ENCODE data around the gene BCL6.
"Not testable (repeated sequence)": the region's sequence is repeated elsewhere in the genome, so short reads cannot be mapped to it uniquely, and the experiment has no call there.

BCL6 gene

DNA sequence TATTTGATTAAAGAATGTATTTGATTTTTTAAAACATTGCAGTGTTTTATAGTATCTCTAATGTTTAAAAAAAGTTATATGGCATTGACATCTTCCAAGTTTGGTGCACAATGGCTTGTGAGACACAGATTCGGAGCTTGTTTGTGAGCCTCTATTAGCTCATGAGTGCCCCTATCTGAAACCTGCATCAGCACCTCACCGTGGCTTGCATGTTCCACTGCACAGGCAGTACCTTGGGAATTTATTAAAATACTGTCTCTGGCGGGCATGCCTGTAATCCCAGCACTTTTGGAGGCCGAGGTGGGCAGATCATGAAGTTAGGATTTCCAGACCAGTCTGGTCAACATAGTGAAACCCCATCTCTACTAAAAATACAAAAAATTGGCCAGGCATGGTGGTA lies 36.1 kb downstream of the BCL6 start:
- FAIRE-seq: no peak

DNA sequence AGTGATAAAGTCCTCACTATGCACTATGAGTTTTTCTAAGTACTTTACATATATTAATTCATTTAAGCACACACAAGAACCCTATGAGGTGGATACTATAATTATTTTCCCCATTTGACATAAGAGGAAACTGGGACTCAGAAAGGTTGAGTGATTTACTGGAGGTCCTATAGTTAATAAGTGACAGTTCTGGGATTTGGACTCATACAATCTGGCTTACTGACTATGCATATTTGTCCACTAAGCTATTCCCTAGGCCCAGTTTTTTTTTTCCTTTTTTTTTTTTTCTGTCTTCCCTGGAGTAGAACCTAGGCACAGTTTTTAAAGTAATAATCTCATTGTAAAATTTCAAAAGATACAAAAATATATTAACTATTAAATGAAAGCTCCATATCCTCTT lies 36.6 kb downstream of the BCL6 start:
- no peak for FAIRE-seq

DNA sequence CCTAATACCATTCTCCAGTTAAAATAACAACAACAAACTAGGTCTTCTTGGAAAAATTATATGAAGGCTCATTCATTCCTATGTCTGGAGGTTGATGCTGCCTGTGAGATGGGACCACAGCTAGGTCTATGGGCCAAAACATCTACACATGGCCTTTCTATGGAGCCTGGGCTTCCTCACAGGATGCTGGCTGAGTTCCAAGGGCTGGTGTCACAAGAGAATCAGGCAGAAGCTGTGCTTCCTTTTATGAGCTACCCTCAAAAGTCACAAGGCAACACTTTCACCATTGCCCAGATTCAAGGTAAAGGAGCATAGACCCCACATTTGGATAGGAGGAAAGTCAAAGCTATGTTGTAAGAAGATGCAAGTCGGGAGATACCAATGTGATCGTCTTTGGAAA lies 38.3 kb downstream of the BCL6 start:
- no peak for FAIRE-seq

DNA sequence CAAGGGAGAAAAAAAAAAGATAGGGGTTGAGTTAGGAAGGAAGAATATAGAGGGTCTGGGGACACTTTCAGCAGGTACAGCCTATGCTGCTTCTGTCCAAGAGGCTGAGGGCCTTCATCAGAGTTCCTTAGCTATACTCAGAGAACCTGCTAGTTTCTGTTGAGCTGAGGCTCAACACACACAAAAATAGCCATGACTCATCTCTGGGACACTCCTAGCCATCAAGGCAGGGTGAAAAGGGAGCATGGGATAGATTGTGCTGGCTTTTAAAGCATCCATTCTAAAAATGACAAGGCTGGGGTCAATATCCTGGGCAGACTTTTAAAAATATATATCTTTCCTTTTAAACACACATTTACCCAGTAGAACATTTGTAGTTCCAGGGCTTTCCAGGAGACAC lies 40.1 kb downstream of the BCL6 start:
- no peak for FAIRE-seq

DNA sequence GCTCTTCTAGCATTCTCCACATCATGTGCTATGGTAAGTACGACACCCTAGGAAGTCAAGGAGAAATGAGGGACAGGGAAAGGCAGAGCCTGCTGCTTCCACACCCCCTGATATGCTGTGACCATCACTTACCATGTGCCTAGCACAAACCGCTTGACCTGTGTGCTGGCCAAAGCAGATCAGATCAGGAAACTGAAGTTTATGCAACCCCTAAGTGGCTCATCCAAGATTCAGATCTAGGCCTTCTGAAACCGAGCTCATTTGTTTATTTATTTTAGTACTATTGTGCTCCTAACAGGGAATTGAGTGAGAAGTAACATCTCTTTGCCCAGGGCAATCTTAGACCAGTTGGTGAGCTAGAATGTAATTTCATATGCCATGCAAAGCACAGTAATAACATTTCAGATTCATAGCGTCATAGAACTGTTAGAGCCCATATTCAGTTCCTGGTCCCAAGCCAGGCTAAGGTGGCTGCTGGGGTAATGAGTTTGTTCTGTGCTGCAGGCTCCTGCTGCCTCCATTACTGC lies 42.7 kb downstream of the BCL6 start, which contains the start of gene RTP2:
RTP2 (minus strand) TSS at position 51 of the 527 bp plus-strand sequence. CDS start 429 bp downstream, outside the sequence.
- no peak for FAIRE-seq

DNA sequence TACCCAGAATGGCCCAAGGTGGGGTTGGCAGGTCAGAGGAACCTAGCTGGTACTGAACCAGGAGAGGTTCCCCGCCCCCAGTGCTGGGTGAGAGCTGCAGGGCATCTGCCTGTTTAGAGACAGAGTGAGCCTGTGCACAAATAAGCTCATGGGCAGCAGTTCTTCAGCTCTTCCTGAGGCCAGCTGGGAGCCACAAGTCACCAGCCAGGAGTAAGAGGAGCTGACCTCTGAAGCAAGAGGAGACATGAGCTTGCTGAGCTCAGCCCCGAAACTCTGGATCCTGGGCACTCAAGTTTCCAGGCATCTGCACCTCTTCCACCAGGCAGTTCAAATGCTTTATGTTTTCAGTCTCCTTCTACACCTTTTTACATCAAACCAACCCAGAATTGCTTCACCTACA lies 45.0 kb downstream of the BCL6 start:
- FAIRE-seq: no peak

DNA sequence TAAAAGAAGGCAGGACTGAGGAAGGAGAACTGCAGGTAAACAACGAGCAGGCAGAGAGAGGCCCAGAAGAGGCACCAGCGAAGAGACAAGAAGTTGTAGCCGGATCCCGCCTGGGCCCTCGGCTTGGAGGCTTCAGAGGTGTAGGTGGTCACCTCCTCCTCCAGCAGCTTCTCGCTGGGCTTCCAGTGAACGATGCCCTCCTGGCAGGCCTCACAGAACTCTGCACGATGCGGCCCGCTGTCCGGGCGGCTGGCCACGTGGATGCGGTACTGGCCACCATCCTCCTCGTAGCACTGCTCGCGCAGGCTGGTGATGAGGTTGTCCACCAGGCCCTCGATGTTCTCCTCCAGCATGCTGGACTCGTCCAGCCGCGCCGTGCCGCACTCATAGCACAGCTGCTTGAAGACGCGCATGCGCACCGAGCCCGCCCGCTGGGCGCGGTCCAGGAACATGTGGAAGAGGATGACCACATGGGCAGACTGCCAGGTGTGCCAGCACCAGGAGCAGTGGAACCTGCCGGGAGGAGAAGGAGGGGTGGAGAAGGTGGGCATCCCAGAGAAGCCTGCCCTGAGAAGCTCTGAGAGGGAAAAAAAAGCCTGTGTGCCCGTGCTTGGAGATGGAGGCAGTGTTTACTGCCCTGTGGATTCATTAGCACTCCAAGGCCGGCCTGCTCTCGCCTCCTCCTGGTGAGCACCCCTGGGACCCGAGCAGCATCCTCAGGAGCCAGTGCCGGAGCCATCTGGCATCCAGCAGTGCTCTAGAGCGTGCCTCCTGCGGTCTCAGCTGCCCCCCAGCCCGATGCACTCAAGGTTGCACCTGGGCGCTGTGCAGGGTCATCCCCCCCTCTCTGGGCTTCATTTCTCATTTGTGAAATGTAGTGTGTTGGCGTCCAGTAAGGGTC lies 46.5 kb downstream of the BCL6 start:
- no peak for FAIRE-seq

DNA sequence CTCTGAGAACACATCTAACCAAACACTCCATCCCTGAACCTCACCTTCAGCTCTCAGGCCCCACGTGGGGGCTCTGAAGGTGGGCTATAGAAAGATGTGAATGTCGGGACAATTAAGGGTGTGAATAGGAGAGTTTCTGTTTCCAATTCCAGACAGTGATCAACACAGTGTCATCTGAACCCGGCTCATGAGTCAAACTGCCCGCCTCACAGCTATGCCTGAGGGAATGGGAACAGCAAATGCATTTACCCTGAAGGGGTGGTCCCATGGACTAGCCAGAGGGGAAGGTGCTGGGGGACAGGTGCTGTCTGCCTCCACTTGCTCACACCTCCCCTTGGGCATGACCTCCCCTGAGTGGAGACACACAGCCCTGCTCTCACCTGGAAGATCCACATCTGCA lies 49.2 kb downstream of the BCL6 start:
- no peak for FAIRE-seq

DNA sequence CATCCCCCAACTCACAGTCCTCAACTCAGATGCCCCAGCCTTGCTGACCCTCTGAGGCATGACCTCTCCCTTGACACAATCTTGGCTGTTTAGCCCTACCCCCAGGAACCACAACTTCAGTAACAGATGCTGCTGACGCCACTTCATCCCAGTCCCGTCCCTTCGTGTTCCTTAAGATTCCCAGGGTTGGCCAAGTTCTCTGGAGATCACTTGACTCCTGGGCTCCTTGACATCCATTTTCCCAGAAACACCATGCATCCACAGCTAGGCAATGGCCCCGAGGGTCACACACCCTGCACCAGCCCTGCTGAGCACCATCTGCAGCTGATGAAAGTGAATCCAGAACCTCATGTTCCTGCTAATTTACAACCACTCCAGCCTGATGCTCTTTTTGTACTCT lies 49.8 kb downstream of the BCL6 start:
- FAIRE-seq: no peak

DNA sequence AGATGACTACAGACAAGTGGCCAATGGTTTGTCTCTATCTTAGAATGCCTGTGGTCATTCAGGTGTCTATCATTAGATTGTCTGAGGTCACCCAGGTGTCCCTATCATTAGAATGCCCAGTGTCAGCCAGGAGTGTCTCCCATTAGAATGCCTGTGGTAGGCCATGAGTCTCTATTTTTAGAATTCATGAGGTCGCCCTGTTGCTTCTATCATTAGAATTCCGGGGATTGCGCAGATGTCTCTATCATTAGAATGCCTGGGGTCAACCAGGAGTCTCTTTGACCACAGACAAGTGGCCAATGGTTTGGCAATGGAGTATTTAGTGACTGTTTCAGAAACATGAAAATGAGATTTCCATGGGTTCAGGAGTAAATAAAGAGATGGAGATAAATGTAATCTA lies 50.5 kb downstream of the BCL6 start:
- FAIRE-seq: no peak

DNA sequence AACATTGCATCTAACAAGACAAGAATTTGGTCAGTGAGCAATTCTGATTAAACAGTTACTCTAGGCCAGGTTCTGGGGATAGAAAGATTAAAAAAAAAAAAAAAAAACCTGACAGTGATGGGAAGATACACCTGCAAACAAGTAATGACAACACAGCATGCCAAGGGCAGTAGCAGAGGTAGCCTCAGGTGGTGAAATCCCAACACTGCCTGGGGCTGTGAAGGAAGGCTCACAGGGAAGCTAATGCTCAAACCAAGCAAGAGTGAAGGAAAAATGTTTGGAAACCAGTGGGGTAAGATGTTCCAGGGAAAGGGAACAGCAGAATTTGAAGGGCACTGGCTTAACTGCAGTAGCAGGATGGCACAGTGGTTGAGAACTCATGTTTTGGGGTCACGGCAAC lies 51.8 kb downstream of the BCL6 start:
- no peak for FAIRE-seq

DNA sequence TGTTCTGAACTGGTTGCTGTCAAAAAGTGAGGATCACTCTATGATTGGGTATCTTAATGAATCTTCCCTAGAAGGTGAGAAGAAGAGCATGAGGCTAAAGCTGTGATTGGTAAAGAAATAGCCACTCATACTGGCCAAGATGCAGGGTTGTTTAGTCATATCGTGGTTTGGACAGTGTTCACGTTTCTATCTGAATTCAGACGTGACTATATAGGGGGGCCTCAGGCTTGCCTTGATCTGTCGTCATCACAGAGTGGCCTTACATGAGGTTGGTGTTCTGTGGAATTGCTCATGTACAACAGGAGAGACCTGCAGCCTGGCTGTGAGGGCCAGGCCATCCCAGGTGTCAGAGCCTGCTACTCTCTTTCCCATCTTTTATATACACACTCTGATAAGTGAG lies 55.3 kb downstream of the BCL6 start:
- FAIRE-seq: no peak

DNA sequence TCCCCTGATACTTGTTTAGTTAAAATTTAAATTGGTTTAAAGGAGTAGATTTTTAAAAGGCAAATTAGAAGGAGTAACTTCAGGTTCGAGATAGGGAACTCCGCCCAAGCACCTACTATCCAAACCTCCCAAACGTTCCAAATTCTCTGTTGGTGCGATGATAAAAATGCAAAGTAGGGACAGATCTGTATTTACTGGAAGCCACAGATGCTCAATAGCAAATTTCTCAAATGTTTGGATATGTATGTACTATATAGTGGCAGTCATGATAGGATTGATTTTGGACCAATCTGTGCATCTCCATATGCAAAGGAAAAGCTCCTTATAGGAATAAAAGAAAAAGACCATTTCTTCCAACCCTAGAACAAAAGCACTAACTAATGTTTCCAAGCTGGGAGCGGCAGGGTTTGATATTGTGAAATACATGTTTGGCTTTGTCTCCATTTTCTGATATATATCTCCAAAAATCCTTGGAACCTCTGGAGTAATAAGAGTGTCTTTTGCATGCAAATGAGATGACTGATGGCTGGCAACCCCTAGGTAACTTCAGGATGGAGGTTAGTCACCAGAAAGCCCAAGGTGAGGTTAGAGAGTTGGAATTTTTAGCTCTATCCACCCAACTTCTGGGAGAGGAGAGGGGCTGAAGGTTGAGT lies 58.5 kb downstream of the BCL6 start:
- FAIRE-seq: no peak

DNA sequence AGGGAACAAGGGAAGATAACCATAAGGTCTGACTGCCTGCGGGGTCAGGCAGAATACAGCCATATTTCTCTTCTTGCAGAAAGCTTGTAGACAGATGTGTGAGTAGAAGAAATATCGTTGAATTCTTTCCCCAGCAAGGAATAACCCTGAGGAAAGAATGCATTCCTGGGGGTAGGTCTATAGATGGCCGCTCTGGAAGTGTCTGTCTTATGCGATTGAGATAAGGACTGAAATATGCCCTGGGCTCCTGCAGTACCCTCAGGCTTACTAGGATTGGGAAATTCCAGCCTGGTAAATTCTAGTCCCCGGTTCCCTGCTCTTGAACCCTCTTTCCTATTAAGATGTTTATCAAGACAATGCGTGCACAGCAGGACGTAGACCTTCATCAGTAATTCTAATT lies 59.3 kb downstream of the BCL6 start:
- no peak for FAIRE-seq

DNA sequence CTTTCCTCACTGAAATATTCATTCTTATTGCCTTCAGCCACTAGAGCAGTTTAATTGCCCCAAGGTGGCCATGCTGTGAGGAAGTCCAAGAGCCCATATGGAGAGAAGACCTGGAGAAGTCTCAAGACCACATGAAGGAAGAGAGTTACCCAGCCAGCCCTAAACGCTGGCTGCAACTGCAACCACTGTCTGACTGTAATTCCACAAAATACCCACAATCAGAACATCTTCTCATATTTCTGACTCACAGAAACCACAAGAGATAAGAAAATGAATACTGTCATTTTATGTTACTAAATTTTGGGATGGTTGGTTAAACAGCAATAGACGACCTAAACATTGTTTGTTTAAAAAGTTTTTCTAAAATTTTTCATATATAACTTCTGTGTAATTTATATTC lies 60.4 kb downstream of the BCL6 start:
- FAIRE-seq: no peak

DNA sequence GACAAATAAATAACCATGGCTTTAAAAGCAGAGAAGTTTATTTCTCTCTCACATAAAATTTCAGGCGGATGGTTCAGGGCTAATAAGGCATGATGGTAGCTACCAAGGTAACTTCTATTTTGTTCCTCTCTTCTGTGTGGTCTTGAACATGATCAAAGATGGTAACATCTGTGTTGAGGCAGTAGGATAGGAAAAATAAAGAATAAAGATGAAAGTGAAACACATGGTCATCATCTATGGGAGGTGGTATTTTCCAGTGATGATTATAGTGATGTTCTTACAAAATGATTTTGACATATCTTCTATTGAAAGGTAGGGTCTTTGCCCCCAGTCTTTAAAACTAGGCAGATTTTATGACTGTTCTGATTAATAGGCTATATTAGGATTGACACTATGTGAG lies 60.8 kb downstream of the BCL6 start:
- FAIRE-seq: no peak

DNA sequence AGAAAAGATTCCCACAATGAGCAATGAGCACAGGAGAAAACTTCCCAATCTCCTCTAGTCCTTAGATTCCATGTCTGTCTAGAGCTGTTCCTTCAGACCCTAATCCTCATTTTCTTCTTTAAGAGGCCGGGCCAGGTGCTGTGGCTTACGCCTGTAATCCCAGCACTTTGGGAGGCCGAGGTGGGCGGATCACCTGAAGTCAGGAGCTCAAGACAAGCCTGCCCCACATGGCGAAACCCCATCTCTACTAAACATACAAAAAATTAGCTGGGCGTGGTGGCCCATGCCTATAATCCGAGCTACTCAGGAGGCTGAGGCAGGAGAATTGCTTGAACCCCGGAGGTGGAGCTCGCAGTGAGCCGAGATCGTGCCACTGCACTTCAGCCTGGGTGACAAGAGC lies 63.5 kb downstream of the BCL6 start:
- FAIRE-seq: not testable (repeated sequence)

DNA sequence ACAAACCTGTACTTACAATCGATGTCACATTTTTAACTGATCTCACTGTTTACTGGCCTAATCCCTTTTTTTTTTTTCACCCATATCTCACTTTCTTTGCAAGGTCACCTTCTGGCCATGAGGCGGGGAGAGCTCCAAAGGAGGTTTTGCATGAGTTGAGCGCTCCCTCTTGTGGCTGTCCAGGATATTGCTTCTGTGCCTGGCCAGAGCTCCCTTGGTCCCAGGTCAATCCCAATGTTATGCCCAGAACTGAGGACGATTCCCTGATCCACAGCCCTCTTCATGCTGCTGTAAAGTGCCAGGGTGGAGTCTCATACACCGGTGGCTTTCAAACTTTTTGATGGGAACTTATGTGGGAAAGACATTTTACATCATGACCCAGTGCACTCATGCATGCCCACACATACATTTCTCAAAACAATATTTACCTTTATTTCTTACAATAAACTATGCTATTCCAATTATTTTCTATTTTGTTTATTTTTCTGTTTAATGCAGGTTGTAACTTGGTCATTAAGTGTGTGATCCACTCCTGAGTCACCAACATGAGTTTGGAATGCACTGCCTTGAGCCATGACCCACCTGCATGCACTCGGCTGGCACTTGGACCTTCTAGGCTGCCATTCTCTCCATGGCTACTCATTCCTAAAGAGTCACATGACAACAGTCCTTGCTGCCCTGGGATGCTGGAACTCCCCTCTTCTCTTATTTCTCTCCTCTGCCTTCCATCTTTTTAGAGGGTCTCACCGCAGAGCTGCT lies 65.5 kb downstream of the BCL6 start:
- no peak for FAIRE-seq

DNA sequence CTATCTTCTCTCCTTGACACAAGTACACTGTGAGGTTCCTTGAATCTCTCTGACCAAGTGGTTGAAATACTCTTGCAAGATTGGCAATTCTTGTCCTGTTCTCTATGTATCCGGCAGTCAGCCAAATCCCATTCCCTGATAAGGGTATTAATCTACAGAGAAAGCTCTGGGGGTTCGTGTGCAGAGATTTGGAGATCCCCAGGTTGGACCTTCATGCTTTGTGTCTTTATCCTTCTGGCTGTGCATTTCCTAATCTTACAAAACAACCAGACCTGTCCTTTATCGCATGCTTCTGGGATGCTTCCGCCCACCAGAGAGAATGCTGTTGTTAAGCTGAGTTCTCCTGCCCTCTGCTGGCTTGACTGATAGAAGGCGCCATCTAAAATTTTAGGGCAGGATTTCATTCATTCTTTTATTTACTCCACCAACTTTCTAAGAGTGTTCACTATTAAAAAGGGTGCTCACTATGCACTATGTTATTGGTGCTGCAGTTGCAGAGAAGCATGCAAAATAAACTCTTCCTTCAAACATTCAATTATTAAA lies 66.5 kb downstream of the BCL6 start:
- FAIRE-seq: no peak

DNA sequence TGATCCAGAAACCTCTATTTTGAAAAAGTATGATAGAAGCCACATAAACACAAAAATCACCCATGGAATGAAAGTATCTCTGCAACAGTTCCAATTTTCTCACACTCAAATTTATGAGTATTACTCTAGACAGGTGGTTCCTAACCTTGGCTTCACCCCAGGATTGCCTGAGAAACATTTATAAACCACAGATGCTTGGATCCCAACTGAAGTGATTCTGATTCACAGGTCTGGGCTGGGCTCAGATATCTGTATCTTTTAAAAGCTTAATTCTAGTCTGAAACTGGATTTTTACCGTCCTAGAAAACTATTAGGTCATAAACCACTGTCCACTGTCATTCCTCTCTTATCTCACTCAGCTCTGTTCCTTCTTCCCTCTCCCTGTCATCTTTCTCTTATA lies 67.7 kb downstream of the BCL6 start:
- no peak for FAIRE-seq

DNA sequence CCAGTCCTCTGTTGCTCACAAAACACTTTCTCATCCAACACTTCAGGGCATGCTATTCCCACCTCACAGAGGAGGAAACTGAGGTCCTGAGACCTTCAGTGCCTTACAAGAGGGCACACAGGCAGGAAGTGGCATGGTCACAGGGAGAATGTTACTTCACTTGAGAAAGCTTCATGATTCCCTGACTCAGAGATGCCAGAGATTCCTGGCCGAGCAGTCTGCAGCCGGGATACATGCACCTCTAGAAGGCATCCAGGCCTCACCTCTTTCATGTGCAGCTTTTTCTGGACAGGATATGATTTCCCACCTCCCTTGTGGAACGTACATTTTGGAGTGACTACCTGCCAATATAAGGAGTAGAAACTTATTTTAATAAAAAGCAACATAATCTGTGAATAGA lies 72.3 kb downstream of the BCL6 start:
- no peak for FAIRE-seq

All from colon (tissue), 2 donors.